Smooth muscle cell (in vitro differentiated cells): ENCODE results near the gene CD99. TPM values are rescaled to one million over a fixed set of nuclear protein-coding genes. Genes with fewer than 3 reads are reported as not detected.

ENCODE experiments used
- DNase-seq: peaks from one replicate; lab custom pipeline; 2025; ENCODE audit not compliant: unreplicated experiment; lab: John Stamatoyannopoulos, UW
- H2AFZ ChIP-seq: fragments of 200-600 bp; sonication (generic); 2 replicates; pipeline ENCODE4 v1.6.0; 2016; ENCODE audit warnings: antibody characterized with exemption, low read depth, mild to moderate bottlenecking
- H3F3A ChIP-seq: fragments of 200-600 bp; sonication (generic); 2 replicates; pipeline ENCODE4 v1.6.0; 2017; ENCODE audit warnings: antibody characterized with exemption, low read depth
- H3K27ac ChIP-seq: fragments of 200-600 bp; sonication (generic); 2 replicates; pipeline ENCODE4 v1.5.1; 2016; ENCODE audit warnings: low read depth, mild to moderate bottlenecking
- H3K27me3 ChIP-seq: fragments of 200-600 bp; sonication (generic); 2 replicates; pipeline ENCODE4 v1.6.1; 2016; ENCODE audit warnings: low read depth, mild to moderate bottlenecking
- H3K36me3 ChIP-seq: fragments of 200-600 bp; sonication (generic); 2 replicates; pipeline ENCODE4 v1.5.1; 2016; ENCODE audit warnings: low read depth
- H3K4me1 ChIP-seq: fragments of 200-600 bp; sonication (generic); 2 replicates; pipeline ENCODE4 v1.5.1; 2016; ENCODE audit warnings: low read depth
- H3K4me2 ChIP-seq: fragments of 200-600 bp; sonication (generic); 2 replicates; pipeline ENCODE4 v1.6.0; 2016; ENCODE audit warnings: mild to moderate bottlenecking
- H3K4me3 ChIP-seq: fragments of 200-600 bp; sonication (generic); 2 replicates; pipeline ENCODE4 v1.5.1; 2016; ENCODE audit warnings: mild to moderate bottlenecking
- H3K79me2 ChIP-seq: fragments of 200-600 bp; sonication (generic); 2 replicates; pipeline ENCODE4 v1.6.0; 2016; ENCODE audit warnings: low read depth, mild to moderate bottlenecking
- H3K9ac ChIP-seq: fragments of 200-600 bp; sonication (generic); 2 replicates; pipeline ENCODE4 v1.6.0; 2016; ENCODE audit warnings: low read depth
- H3K9me3 ChIP-seq: fragments of 200-600 bp; sonication (generic); replicated peaks from 2 replicates; pipeline ENCODE4 v1.5.1; 2016; ENCODE audit warnings: low read depth
- H4K20me1 ChIP-seq: fragments of 200-600 bp; sonication (generic); 2 replicates; pipeline ENCODE4 v1.6.0; 2016; ENCODE audit warnings: low read depth
- WGBS: methylation state at CpG from one replicate; pipeline ENCODE4 v1.1.7; 2016; ENCODE audit warnings: low lambda C conversion rate; 5-methylcytosine and 5-hydroxymethylcytosine counted together
- polyA plus RNA-seq: library from polyadenylated mRNA; unstranded; fragments of >200 nt; fragmentation: Nextera tagmentation; extraction: Ambion mirVana; gene quantifications from 2 replicates; pipeline ENCODE4 v1.2.1, GENCODE V29; 2016
- total RNA-seq: library from RNA; depleted of rRNA; stranded (reverse); fragments of >200 nt; gene quantifications from 2 replicates; pipeline ENCODE4 v1.2.3, GENCODE V29; 2014
- TF ChIP-seq, protein P1 (sequence below): fragments of 200-600 bp; sonication (generic); IDR thresholded peaks from 2 replicates; pipeline ENCODE4 v1.5.1; 2017; ENCODE audit warnings: borderline replicate concordance, mild to moderate bottlenecking, antibody characterized with exemption; ENCODE audit not compliant: insufficient read depth, poor library complexity, severe bottlenecking

Gene CD99
- total and polyA plus RNA-seq, 2 experiments from 2014 or later = 647 to 1,373 TPM

DNA sequence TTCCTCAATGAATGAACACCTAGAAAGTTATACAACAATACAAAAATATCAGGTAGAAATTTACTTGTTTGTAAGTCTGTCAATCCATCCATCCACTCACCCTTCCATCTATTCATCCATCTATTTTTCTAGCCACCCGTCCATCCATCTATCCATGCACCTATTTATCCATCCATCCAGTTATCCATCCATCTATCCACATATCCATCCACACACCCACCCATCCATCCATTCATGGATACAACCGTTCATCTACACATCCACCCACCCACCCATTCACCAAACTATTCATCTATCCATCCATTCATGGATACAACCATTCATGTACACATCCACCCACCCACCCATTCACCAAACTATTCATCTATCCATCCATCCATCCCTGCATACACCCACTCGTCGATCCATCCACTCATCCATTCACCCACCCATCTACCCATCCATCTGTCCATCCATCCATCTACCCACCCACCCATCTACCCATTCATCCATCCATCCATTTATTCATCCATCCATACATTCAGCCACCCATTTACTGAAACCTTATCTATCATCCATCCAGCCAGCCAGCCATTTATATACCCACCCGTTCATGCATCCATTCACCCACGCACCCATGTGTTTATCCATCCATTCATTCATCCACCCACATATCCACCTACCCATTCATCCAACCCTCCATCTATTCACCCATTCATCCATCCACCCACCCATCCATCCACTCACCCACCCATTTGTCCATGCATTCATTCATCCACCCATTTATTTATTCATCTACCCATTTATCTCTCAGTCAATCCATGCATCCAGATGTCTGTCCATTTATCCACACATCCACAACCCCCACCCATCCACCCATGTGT, 10.4 kb upstream of the CD99 start:
- no peak for DNase-seq
- TF ChIP-seq, protein P1, sequence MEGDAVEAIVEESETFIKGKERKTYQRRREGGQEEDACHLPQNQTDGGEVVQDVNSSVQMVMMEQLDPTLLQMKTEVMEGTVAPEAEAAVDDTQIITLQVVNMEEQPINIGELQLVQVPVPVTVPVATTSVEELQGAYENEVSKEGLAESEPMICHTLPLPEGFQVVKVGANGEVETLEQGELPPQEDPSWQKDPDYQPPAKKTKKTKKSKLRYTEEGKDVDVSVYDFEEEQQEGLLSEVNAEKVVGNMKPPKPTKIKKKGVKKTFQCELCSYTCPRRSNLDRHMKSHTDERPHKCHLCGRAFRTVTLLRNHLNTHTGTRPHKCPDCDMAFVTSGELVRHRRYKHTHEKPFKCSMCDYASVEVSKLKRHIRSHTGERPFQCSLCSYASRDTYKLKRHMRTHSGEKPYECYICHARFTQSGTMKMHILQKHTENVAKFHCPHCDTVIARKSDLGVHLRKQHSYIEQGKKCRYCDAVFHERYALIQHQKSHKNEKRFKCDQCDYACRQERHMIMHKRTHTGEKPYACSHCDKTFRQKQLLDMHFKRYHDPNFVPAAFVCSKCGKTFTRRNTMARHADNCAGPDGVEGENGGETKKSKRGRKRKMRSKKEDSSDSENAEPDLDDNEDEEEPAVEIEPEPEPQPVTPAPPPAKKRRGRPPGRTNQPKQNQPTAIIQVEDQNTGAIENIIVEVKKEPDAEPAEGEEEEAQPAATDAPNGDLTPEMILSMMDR = no peak
- H4K20me1 ChIP-seq = no peaks in the 10 kb centered on the region
- no peak overlapping the region for H3K9ac ChIP-seq
- H3K27me3 ChIP-seq = no peaks in the 10 kb centered on the region
- H3K79me2 ChIP-seq = no peaks in the 10 kb centered on the region
- no peak overlapping the region for H3K4me2 ChIP-seq
- peaks cover 7% of the 10 kb centered on the region for H3K4me1 ChIP-seq
- peaks cover 24% of the 10 kb centered on the region for H3F3A ChIP-seq
- no peaks in the 10 kb centered on the region for H3K9me3 ChIP-seq
- H2AFZ ChIP-seq = no peak overlapping the region
- peak overlapping the region; percentile 70 for H3K27ac ChIP-seq
- 82% methylated on average over 6 of the region's 6 CpGs for WGBS
- no peaks in the 10 kb centered on the region for H3K36me3 ChIP-seq
- H3K4me3 ChIP-seq = no peak overlapping the region

DNA sequence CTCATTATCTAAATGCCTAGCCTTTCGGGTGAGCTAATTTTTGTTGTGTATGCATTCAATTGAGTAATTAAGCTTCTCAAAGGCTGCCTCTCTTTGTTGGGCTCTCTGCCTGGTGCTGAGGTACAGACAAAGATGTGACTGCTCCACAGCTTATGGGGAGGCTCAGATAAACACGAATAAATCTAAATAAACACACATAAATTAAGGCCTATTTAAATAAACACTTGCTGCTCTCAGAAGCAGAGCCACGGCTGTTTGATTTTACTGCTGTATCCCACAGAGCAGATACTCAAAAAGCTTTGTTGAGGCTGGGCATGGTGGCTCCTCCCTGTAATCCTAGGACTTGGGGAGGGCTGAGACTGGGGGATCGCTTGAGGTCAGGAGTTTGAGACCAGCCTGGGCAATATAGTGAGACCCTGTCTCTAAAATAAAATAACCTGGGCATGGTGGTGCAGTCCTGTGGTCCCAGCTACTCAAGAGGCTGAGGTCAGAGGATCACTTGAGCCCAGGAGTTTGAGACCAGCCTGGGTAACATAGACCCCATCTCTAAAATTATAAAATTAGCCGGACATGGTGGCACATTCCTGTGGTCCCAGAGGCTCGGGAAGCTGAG, 8.4 kb upstream of the CD99 start:
- Histone ChIP-seq H3K4me3 (no peak overlapping the region), H3K9ac (no peak overlapping the region), H3F3A (peaks cover 24% of the 10 kb centered on the region), H3K79me2 (no peaks in the 10 kb centered on the region), H3K4me2 (no peak overlapping the region), H3K9me3 (no peaks in the 10 kb centered on the region), H3K4me1 (peaks cover 7% of the 10 kb centered on the region), H3K27me3 (no peaks in the 10 kb centered on the region), H3K27ac (no peak overlapping the region), H3K36me3 (no peaks in the 10 kb centered on the region), H4K20me1 (no peaks in the 10 kb centered on the region), H2AFZ (no peak overlapping the region)
- TF ChIP-seq, protein P1 = no peak
- WGBS = 60% methylated on average over 6 of the region's 6 CpGs
- DNase-seq = no peak

DNA sequence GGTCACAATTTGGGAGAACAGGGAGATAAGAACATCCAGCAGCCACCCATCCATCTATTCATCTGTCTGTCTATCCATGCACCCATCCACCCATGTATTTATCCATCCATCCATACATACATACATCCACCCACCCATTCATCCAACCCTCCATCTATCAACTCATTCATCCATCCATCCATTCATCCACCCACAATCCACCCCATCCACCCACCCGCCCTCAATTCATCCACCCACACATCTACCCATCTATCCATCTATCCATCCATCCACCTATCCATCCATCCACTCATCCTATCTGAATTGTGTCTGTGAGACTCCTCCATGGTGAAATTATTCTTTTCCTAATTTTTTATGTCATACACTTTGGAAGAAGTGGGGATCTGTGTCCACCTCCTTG, 6.8 kb upstream of the CD99 start:
- H3K9me3 ChIP-seq = no peaks in the 10 kb centered on the region
- H3K9ac ChIP-seq = no peak overlapping the region
- no peak overlapping the region for H3K27ac ChIP-seq
- H3K4me1 ChIP-seq = peaks cover 5% of the 10 kb centered on the region
- TF ChIP-seq, protein P1 = no peak
- no peak for DNase-seq
- H3K36me3 ChIP-seq = no peaks in the 10 kb centered on the region
- 89% methylated on average over 1 of the region's 1 CpG for WGBS
- no peak overlapping the region for H2AFZ ChIP-seq
- no peak overlapping the region for H3K4me3 ChIP-seq
- H3K27me3 ChIP-seq = no peaks in the 10 kb centered on the region
- H3K4me2 ChIP-seq = no peak overlapping the region
- H4K20me1 ChIP-seq = no peaks in the 10 kb centered on the region
- H3F3A ChIP-seq = peaks cover 14% of the 10 kb centered on the region
- H3K79me2 ChIP-seq = no peaks in the 10 kb centered on the region
